Frontal cortex (tissue), 4 donors: ENCODE results near the gene PSENEN. TPM values are rescaled to one million over a fixed set of nuclear protein-coding genes. Genes with fewer than 3 reads are reported as not detected.

ENCODE experiments used
- DNase-seq, 2 donors: peaks; one replicate each; pipeline ENCODE4 v3.0.0; 2012; ENCODE audit warnings: low spot score in 2 of 2
- FAIRE-seq: peaks from 2 replicates; lab custom pipeline; 2012; peaks lifted over from hg19 to GRCh38; lab: Jason Lieb, UNC
- total RNA-seq: library from RNA; depleted of rRNA; stranded (reverse); fragments of >200 nt; gene quantifications from one replicate; pipeline ENCODE4 v1.2.3, GENCODE V29; 2014
- donor health status: control.
- donor health status: control.
- donor health status: control.

Gene PSENEN
- total RNA-seq, result 5.7 TPM

- DNase-seq (peak; percentile 86 to 91), FAIRE-seq (no peak)
Observed at GRCh38 chr19:35745328-35746086, at the start of gene PSENEN, which contains the start of gene U2AF1L4. Gene PSENEN, plus strand, starts transcription at chr19:35745651. Its CDS starts 280 bp downstream, at chr19:35745931. Gene U2AF1L4, minus strand, starts transcription at chr19:35745418. Its CDS starts 27 bp downstream, at chr19:35745391.

DNA sequence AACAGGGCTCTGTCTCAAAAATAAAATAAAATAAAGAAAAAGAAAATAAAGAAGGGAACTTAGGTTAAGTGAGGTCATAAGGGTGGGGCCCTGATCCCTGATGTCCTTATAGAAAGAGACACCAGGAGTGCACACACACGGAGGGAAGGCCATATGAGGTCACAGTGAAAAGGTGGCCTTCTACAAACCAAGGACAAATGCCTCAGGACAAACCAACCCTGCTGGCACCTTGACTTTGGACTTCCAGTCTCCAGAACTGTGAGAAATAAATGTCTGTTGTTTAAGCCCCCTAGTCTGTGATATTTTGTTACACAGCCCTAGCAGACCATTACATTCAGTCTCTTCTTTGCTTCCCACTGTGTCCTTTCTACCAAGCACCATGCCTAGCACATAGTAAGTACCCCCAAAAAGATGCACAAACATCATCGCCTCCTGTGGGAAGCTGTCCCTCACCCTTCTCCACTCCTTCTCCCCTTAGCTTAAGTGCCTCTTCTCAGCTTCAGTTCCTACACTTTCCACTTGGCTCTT lies 49.5 kb upstream of the PSENEN start:
- DNase-seq, result no peak
- no peak for FAIRE-seq

DNA sequence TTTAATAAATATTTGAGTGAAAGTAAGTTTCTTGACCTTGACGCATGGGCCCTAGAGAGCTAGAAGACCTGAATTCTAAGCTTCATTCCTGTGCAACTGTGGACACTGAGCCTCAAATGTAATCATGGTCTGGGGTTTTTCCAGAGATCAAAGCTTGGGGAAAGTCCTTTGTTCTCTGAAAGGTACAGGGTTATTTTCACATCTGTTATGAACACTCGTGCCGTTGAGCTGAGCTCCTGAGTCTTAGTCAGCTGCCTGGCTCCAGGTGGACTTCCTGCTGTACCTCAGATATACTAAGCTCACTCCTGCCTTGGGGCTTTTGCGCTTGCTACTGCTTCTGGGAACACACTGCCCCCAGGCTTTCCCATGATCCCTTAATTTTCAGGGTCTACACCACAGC lies 48.6 kb upstream of the PSENEN start:
- no peak for FAIRE-seq

DNA sequence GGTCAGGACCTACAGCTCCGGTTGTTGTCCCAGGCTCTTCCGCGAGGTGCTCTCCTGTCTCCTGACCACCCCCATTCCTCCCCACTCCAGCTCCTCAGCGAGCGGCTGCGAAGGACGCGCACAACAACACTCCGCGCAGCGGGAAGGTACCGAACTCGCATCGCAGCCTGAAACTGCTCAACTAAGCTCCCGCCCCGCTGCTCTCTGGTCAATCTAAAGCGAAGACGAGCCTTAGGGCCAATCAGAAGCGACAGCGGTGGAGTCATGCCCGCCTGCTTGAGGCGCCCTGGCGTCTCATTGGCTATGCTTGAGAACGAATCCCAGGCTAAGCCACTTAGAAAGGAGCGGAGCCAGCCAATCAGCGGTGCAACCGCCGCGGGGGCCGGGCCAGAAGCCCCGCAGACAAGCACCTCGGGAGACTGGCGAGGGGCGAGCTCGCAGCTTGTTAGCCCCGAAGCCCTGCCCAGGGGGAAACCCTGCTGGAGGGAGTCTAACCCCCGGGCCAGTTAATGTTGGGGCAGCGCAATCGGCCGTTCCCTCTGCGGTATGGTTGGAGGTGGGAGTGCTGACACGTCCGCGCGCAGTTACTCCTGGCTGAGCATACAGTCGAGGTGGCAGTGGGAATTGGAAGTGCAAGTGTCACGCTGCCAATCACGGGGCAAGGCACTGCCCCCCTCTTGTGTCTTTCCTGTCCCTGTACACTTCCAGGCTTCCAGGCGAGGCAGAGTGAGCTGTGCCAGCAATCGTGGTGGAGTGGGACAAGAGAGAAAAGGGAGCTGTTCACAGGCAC lies 43.0 kb upstream of the PSENEN start:
- FAIRE-seq, result peak; percentile 81
- peak; percentile 91 to 97 for DNase-seq

More for the DNA sequence above, 48.6 kb upstream of the PSENEN start:
- no peak for DNase-seq

GRCh38 chr19:35703343-35703742 lies 42.1 kb upstream of the PSENEN start:
- DNase-seq, result no peak

DNA sequence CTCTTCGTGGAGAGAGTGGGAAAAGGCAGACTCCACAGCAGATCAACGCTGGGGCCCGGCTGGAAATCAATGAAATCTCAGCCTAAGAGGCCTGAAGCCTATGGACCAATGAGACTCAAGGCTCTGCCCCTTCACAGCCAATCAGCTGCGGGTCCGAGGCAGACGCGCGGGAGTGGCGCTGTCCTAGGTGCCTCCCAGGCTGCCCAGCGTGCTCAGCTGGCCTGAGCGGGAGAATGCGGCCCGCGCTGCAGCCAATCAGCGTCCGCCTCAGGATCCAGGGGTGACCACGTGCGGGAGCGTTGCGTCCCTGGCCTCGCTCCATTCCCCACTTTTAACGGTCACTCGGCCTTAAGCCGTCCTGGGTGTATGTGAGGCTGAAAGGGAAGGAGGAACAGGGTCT lies 41.2 kb upstream of the PSENEN start, which contains the start of gene ZBTB32:
ZBTB32 (plus strand) TSS at position 341 of the 400 bp plus-strand sequence. CDS start 10,069 bp downstream, outside the sequence.
- FAIRE-seq (no peak), DNase-seq (no peak)

More at GRCh38 chr19:35703343-35703742, 42.1 kb upstream of the PSENEN start:
- no peak for FAIRE-seq

DNA sequence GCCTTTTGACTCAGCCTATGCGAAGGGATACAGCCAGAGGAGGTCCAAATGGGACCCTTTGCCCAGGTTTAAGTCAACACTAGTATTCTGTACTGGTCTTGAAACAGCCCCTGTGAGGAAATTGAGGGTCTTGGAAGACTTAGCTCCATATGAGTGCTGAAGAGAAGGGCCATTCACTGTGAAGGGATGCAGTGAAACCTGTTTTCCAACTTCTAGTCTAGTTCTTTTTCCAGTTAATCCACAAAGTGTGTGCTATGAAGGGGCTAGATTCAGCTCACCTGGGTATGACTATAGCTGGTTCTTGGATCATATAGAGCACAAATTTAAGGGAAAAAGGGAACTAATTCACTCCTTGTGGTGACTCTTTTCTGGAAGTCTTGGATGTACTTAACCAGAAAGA lies 37.1 kb upstream of the PSENEN start:
- DNase-seq (no peak), FAIRE-seq (no peak)

DNA sequence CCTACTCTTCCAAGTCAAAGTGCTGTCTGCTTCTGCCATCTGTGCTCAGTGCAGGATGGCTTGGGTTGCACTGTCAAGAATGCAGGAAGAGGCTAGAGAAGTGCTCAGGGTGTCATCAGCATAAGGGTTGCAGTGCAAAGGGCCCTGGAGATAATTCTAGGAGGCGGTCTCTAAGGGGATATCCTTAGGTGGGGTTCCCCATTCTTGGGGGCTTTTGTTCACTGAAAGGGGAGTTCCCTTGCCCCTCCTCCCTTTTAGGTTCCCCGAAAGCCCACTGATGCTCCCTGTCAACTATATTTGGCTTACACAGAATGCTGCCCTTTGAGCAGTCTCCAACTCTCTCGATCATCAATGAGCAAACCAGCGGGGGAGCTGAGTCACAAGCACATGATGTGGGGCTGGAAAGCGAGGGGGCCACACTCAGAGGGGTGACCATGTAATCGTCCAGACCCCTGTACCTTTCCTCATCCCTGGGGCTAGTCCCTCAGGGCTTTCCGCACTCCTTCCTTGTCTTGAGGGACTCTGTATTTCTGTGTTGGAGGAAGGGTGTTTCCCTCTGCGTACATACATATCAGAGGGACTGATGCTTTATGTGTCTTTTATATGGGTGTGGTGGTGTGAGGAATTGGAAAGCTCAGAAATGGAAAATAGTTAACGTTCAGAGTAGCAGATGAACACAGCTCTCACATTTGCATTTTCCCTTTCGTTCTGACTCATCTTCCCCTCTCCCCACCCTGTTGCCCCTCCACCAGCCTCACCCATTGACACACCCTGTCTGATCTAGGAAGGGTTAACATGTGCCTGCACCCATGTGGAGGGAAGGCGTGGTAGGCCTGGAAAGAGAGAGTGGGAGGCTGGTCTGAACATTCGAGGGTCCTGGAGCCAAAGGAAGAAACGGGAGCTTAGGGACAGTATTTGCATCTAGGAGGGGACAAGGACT lies 34.4 kb upstream of the PSENEN start:
- FAIRE-seq, result no peak
- DNase-seq, result no peak

DNA sequence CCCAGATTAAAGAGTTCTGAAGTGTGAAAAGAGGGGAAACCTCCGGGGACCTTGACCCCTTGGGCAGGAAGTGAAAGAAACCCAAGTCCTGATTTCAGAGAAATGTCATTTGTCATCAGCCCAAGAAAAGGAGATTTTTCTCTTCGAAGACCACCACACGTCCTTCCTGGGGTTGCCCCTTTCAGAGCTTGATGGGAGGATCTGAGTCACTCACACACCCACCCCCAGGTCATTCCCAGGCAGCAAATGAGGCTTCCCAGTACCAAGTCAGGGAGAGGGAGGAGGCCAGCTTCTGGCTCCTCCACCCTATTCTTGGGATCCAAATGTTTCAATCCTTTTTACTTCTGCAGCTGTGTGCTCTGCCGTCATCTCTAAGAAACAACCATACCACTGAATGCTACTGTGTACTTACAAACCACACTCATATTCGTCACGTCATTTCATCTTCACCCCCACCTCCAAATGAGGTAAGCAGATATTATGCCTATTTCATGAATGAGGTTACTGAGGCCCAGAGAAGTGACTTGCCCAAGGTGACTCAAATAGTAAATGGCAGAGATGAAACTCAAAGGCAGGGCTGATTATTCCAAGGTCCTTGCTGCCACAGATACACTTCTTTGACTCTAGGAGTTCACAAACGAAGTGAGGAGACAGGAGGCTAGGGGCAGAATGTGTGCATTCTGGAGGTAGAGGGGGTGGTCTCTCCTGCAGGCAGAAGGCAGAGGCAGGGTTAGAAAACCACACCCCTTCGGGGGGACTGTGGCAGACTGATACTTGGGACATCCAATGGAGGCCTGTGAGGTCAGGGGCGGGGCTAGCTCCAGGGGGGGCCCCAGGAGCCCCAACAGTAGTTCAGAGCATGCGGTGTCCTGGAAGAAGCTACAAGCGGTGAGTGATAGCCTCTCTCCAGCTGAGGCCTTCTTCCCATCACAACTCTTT lies 32.6 kb upstream of the PSENEN start:
- no peak for DNase-seq

DNA sequence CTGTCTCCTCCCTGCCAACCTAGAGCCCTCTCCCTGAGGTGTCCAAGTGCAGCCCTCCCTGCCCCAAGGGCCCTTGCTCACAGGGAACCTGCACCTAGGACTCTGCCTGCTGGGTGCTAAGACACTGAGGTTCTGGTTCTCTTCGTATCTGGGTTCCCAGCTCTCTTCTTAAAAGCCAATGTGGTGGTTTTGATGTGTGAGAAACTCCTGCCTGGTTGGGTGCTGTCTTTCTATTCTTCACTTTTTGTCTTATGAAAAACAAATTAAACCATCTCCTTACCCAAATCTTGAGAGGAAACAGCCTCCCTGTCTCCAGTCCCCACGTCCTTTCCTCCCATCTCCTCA lies 32.0 kb upstream of the PSENEN start:
- DNase-seq, result no peak
- FAIRE-seq, result no peak

More for the DNA sequence above, 32.6 kb upstream of the PSENEN start:
- FAIRE-seq, result no peak

DNA sequence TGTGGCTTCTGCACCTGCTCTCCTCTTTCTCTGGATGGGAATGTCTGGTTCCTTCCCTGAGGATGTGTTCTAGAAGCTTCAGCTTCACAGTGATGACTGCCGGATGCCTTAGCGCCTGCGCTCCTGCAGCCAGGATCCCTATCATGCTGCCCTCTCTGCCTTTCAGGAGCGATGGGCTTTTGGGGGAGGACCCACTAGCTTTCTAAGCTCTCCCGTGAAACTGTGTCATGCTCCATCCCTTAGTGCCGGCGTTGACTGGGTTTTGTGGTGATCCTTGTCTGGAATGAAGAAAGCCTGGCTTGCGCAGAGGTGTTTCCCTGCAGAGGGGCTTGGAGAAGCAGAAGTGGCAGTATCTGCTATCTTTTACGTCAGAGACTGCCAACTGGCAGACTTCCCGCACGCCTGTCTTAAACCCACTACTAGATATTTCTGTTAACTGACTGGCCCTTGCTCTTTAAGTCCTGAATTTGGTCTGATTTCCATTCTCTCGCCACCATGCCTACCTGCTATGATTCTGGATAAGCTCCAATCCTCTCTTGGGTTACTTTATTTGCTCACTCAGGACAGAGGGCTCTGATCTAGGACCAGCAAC lies 31.5 kb upstream of the PSENEN start:
- no peak for DNase-seq
- FAIRE-seq, result no peak

DNA sequence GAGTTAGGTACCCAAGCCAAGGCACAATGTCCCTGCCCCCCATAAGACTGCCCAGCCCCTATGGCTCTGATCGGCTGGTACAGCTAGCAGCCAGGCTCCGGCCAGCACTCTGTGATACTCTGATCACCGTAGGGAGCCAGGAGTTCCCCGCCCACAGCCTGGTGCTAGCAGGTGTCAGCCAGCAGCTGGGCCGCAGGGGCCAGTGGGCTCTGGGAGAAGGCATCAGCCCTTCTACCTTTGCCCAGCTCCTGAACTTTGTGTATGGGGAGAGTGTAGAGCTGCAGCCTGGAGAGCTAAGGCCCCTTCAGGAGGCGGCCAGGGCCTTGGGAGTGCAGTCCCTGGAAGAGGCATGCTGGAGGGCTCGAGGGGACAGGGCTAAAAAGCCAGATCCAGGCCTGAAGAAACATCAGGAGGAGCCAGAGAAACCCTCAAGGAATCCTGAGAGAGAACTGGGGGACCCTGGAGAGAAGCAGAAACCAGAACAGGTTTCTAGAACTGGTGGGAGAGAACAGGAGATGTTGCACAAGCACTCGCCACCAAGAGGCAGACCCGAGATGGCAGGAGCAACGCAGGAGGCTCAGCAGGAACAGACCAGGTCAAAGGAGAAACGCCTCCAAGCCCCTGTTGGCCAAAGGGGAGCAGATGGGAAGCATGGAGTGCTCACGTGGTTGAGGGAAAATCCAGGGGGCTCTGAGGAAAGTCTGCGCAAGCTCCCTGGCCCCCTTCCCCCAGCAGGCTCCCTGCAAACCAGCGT lies 30.7 kb upstream of the PSENEN start:
- DNase-seq (no peak), FAIRE-seq (no peak)

- FAIRE-seq, result no peak
Observed at GRCh38 chr19:35715355-35715809, 30.1 kb upstream of the PSENEN start.

DNA sequence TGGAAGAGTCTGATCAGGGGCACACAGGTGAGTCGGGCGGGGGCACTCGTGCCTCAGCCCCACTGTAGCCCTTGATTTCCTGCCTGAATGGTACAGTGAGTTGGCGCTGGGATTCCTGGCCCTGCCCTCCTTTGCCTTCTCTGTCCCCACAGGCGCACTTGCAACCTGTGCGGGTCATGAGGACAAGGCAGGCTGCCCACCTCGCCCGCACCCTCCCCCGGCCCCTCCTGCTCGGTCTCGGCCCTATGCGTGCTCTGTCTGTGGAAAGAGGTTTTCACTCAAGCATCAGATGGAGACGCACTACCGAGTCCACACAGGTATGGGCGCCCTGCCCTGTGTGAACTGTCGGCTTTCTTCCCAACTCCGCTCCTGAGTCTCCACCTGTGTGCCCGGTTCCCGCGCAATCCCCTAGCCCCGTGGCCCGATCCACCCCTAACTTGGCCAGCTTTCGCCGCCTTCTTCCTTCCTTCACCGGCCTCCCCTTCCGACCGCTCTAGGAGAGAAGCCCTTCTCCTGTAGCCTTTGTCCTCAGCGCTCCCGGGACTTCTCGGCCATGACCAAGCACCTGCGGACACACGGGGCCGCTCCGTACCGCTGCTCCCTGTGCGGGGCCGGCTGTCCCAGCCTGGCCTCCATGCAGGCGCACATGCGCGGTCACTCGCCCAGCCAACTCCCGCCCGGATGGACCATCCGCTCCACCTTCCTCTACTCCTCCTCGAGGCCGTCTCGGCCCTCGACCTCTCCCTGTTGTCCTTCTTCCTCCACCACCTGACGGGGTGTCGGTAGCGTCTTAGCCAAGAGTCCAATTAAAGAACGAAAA lies 29.3 kb upstream of the PSENEN start:
- DNase-seq (peak in 1 of 2 donors; percentile 68), FAIRE-seq (no peak)

More at GRCh38 chr19:35715355-35715809, 30.1 kb upstream of the PSENEN start:
- DNase-seq, result no peak

GRCh38 chr19:35716801-35717664 lies 28.4 kb upstream of the PSENEN start:
- FAIRE-seq (no peak), DNase-seq (peak; percentile 90 to 100)
